ENCODE data around the gene ACADSB.

Gene ACADSB

DNA sequence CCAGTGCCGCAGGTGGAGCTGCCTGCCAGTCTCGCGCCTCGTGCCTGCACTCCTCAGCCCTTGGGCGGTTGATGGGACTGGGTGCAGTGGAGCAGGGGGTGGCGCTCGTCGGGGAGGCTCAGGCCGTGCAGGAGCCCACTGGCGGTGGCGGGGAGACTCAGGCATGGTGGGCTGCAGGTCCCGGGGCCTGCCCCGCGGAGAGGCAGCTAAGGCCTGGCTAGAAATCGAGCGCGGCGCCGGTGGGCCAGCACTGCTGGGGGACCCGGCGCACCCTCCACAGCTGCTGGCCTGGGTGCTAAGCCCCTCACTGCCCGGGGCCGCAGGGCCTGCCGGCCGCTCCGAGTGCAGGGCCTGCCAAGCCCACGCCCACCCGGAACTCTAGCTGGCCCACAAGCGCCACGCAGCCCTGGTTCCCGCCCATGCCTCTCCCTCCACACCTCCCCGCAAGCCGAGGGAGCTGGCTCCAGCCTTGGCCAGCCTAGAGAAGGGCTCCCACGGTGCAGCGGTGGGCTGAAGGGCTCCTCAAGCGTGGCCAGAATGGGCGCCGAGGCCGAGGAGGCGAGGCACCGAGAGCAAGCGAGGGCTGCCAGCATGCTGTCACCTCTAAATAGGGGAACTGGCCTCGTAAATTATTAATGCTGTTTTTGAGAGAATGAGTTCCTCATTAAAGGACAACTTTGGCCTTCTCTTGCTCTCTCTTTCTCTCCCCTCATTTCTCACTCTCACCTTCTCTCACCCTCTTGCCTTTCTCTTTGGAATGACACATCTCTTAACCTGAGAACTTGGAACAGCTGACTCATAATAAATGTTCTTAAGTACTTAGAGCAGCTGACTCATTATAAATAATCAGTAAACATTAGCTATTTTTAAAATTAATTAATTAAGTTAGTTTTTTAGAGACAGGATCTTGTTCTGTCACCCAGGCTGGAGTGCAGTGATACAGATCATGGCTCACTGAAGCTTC, 4.9 kb downstream of the ACADSB start:
- DNase-seq (ENCODE audit: low read depth) = no peak
- TF ChIP-seq, protein P1, sequence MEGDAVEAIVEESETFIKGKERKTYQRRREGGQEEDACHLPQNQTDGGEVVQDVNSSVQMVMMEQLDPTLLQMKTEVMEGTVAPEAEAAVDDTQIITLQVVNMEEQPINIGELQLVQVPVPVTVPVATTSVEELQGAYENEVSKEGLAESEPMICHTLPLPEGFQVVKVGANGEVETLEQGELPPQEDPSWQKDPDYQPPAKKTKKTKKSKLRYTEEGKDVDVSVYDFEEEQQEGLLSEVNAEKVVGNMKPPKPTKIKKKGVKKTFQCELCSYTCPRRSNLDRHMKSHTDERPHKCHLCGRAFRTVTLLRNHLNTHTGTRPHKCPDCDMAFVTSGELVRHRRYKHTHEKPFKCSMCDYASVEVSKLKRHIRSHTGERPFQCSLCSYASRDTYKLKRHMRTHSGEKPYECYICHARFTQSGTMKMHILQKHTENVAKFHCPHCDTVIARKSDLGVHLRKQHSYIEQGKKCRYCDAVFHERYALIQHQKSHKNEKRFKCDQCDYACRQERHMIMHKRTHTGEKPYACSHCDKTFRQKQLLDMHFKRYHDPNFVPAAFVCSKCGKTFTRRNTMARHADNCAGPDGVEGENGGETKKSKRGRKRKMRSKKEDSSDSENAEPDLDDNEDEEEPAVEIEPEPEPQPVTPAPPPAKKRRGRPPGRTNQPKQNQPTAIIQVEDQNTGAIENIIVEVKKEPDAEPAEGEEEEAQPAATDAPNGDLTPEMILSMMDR (IDR thresholded peaks at IDR 0.05; ENCODE audit: low read depth, low read length, missing control alignments) = no peak
- H3K4me3 ChIP-seq (ENCODE audit: low read depth, low read length) = no peak overlapping the region

DNA sequence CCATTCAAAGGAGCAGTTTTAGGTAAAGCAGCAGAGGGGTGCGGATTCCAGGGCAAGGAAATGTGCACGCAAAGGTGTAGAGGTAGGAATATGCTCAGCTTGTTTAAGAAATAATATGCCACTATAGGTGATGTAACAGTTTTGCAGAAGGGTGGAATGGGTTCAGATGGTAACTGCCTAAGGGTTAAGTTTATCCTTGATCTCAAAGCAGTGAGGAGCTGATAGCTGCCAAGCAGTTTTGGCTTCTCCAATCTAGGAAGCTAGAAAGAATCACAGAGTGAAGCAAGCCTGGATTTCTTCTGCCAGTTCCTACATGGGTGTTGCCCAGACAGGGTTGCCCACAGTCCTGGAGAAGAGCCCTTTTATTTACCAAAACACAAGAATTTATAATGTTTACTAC, 6.0 kb downstream of the ACADSB start:
- no peak for DNase-seq (ENCODE audit: low read depth)
- TF ChIP-seq, protein P1 (IDR thresholded peaks at IDR 0.05; ENCODE audit: low read depth, low read length, missing control alignments) = no peak
- H3K4me3 ChIP-seq (ENCODE audit: low read depth, low read length) = no peak overlapping the region

DNA sequence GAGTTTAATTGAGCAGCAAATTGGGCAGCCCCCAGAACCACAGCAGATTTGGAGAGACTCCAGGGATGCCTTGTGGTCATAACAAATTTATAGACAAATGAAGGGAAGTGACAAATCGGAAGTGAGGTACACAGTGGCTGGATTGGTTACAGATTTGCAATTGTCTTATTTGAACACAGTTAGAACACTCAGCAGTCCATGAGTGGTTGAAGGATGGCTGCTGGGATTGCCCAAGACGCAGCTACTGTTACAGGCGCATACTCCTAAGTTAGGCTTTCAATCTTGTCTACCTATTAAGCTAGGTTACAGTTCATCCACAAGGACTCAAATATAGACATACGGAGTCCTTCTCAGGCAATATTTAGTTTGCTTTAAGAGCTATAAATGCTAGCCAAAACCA, 7.4 kb downstream of the ACADSB start:
- DNase-seq (ENCODE audit: low read depth) = no peak
- no peak overlapping the region for H3K4me3 ChIP-seq (ENCODE audit: low read depth, low read length)
- TF ChIP-seq, protein P1 (IDR thresholded peaks at IDR 0.05; ENCODE audit: low read depth, low read length, missing control alignments) = no peak

GRCh38 chr10:123017421-123018165, 8.8 kb downstream of the ACADSB start:
- TF ChIP-seq, protein P1 (IDR thresholded peaks at IDR 0.05; ENCODE audit: low read depth, low read length, missing control alignments) = no peak
- H3K4me3 ChIP-seq (ENCODE audit: low read depth, low read length) = no peak overlapping the region
- no peak for DNase-seq (ENCODE audit: low read depth)

DNA sequence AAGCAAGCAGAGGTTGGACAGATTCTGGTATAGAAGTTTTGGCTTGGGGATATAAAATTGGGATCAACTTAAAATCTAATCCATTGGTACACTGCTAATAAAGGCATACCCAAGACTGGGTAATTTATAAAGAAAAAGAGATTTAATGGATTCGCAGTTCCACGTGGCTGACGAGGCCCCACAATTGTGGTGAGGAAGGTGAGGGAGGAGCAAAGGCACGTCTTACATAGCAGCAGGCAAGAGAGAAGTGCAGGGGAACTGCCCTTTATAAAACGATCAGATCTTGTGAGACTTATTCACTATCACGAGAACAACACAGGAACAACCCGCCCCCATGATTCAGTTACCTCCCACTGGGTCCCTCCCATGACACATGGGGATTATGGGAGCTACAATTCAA, 9.7 kb downstream of the ACADSB start:
- DNase-seq (ENCODE audit: low read depth) = no peak
- TF ChIP-seq, protein P1 (IDR thresholded peaks at IDR 0.05; ENCODE audit: low read depth, low read length, missing control alignments) = no peak
- no peak overlapping the region for H3K4me3 ChIP-seq (ENCODE audit: low read depth, low read length)

- TF ChIP-seq, protein P1 (IDR thresholded peaks at IDR 0.05; ENCODE audit: low read depth, low read length, missing control alignments) = no peak
- H3K4me3 ChIP-seq (ENCODE audit: low read depth, low read length) = no peak overlapping the region
- no peak for DNase-seq (ENCODE audit: low read depth)
These were observed 10.5 kb downstream of the ACADSB start for GRCh38 chr10:123019264-123019663.

Measured in GM12864 (cell line).